HG02678 (cell line): Measurements from ENCODE around the gene OPA1.

Source experiments
- ATAC-seq: cut with Tn5 transposase; IDR thresholded peaks from one replicate; pipeline ENCODE4 v1.9.1; 2021; ENCODE audit warnings: mild to moderate bottlenecking, moderate library complexity; ENCODE audit not compliant: unreplicated experiment

OPA1 gene

GRCh38 chr3:193693774-193694173 lies 100.8 kb downstream of the OPA1 start:
- peak; percentile 80 for ATAC-seq

- peak; percentile 71 for ATAC-seq
These were observed 109.1 kb downstream of the OPA1 start for GRCh38 chr3:193701953-193702635.

- no peak for ATAC-seq
These were observed 110.0 kb downstream of the OPA1 start for GRCh38 chr3:193702967-193703366.

- ATAC-seq: no peak
These were observed 111.4 kb downstream of the OPA1 start for GRCh38 chr3:193704431-193704830.

- no peak for ATAC-seq
These were observed 115.3 kb downstream of the OPA1 start for GRCh38 chr3:193708270-193708669.

- no peak for ATAC-seq
These were observed 117.5 kb downstream of the OPA1 start for GRCh38 chr3:193710286-193711165.

GRCh38 chr3:193711166-193711485 lies 118.1 kb downstream of the OPA1 start:
- no peak for ATAC-seq

GRCh38 chr3:193711523-193711963 lies 118.5 kb downstream of the OPA1 start:
- ATAC-seq: no peak

- ATAC-seq: no peak
These were observed 119.1 kb downstream of the OPA1 start for GRCh38 chr3:193711964-193712598.

- no peak for ATAC-seq
These were observed 119.9 kb downstream of the OPA1 start for GRCh38 chr3:193712938-193713337.

- ATAC-seq: no peak
These were observed 121.6 kb downstream of the OPA1 start for GRCh38 chr3:193714523-193715137.

GRCh38 chr3:193716150-193716549 lies 123.1 kb downstream of the OPA1 start:
- no peak for ATAC-seq

- no peak for ATAC-seq
These were observed 126.7 kb downstream of the OPA1 start for GRCh38 chr3:193719735-193720134.

- no peak for ATAC-seq
These were observed 127.2 kb downstream of the OPA1 start for GRCh38 chr3:193720169-193720568.

- ATAC-seq: no peak
These were observed 129.6 kb downstream of the OPA1 start for GRCh38 chr3:193722566-193722965.

GRCh38 chr3:193727089-193727488 lies 134.1 kb downstream of the OPA1 start:
- no peak for ATAC-seq

- no peak for ATAC-seq
These were observed 135.6 kb downstream of the OPA1 start for GRCh38 chr3:193728429-193729087.

- no peak for ATAC-seq
These were observed 136.1 kb downstream of the OPA1 start for GRCh38 chr3:193729088-193729465.

- ATAC-seq: no peak
These were observed 136.6 kb downstream of the OPA1 start for GRCh38 chr3:193729601-193730000.

GRCh38 chr3:193730511-193730910 lies 137.5 kb downstream of the OPA1 start:
- no peak for ATAC-seq

GRCh38 chr3:193730976-193731375 lies 138.0 kb downstream of the OPA1 start:
- ATAC-seq: no peak
